ENCODE data around the gene TRIM26.
A peak's percentile ranks its signal among the peaks of the same experiment; 100 is the strongest.

TRIM26 gene

DNA sequence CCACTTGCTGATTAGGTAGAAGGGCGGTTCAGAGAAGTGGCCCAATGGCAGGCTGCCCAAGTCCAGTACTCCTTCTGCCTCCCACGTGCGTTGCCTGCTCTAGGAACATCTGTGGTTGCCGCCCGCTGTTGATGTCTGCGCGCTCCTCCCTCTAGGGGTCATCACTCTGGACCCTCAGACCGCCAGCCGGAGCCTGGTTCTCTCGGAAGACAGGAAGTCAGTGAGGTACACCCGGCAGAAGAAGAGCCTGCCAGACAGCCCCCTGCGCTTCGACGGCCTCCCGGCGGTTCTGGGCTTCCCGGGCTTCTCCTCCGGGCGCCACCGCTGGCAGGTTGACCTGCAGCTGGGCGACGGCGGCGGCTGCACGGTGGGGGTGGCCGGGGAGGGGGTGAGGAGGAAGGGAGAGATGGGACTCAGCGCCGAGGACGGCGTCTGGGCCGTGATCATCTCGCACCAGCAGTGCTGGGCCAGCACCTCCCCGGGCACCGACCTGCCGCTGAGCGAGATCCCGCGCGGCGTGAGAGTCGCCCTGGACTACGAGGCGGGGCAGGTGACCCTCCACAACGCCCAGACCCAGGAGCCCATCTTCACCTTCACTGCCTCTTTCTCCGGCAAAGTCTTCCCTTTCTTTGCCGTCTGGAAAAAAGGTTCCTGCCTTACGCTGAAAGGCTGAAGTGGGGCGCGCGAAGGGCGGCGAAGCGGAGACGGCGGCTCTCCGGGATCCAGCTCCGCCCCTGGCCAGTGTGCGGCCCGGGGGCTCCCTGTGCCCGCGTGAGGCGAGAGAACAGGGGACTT, 41.3 kb downstream of the TRIM26 start:
- H3K4me1 ChIP-seq (ENCODE audit: insufficient read depth, low read length): no peaks in the 10 kb centered on the region
- H3K9ac ChIP-seq (ENCODE audit: low read depth, low read length): no peak overlapping the region
- 0 out of 2 replicates have a peak, but pooled peaks cover 2% of the 10 kb centered on the region for H4K20me1 ChIP-seq (ENCODE audit: insufficient read depth, low read length)
- no peaks in the 10 kb centered on the region for H3K79me2 ChIP-seq (ENCODE audit: insufficient read depth, low read length)
- no peak overlapping the region for H3K4me2 ChIP-seq (ENCODE audit: insufficient read depth, low read length)
- TF ChIP-seq, protein P1, sequence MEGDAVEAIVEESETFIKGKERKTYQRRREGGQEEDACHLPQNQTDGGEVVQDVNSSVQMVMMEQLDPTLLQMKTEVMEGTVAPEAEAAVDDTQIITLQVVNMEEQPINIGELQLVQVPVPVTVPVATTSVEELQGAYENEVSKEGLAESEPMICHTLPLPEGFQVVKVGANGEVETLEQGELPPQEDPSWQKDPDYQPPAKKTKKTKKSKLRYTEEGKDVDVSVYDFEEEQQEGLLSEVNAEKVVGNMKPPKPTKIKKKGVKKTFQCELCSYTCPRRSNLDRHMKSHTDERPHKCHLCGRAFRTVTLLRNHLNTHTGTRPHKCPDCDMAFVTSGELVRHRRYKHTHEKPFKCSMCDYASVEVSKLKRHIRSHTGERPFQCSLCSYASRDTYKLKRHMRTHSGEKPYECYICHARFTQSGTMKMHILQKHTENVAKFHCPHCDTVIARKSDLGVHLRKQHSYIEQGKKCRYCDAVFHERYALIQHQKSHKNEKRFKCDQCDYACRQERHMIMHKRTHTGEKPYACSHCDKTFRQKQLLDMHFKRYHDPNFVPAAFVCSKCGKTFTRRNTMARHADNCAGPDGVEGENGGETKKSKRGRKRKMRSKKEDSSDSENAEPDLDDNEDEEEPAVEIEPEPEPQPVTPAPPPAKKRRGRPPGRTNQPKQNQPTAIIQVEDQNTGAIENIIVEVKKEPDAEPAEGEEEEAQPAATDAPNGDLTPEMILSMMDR (IDR thresholded peaks at IDR 0.05; ENCODE audit: borderline replicate concordance, extremely low read depth, low read length, poor library complexity, severe bottlenecking): no peak
- no peak for TF ChIP-seq EZH2 (IDR thresholded peaks at IDR 0.05; ENCODE audit: borderline replicate concordance, low read depth, low read length, severe bottlenecking)
- H2AFZ ChIP-seq (ENCODE audit: low read depth, low read length): no peak overlapping the region
- H3K4me3 ChIP-seq (ENCODE audit: low read depth in 1 of 2, low read length in 2 of 2): no peak overlapping the region
- H3K9me3 ChIP-seq (ENCODE audit: insufficient read depth, low read length, severe bottlenecking): no peaks in the 10 kb centered on the region
- no peak overlapping the region for H3K27ac ChIP-seq (ENCODE audit: low read length)
- H3K27me3 ChIP-seq (ENCODE audit: insufficient read depth, low read length, poor library complexity): peaks cover 28% of the 10 kb centered on the region
- no peak for ATAC-seq (ENCODE audit: insufficient read depth, low read depth)
- DNase-seq: no peak
- no peaks in the 10 kb centered on the region for H3K36me3 ChIP-seq (ENCODE audit: insufficient read depth, low read length)

DNA sequence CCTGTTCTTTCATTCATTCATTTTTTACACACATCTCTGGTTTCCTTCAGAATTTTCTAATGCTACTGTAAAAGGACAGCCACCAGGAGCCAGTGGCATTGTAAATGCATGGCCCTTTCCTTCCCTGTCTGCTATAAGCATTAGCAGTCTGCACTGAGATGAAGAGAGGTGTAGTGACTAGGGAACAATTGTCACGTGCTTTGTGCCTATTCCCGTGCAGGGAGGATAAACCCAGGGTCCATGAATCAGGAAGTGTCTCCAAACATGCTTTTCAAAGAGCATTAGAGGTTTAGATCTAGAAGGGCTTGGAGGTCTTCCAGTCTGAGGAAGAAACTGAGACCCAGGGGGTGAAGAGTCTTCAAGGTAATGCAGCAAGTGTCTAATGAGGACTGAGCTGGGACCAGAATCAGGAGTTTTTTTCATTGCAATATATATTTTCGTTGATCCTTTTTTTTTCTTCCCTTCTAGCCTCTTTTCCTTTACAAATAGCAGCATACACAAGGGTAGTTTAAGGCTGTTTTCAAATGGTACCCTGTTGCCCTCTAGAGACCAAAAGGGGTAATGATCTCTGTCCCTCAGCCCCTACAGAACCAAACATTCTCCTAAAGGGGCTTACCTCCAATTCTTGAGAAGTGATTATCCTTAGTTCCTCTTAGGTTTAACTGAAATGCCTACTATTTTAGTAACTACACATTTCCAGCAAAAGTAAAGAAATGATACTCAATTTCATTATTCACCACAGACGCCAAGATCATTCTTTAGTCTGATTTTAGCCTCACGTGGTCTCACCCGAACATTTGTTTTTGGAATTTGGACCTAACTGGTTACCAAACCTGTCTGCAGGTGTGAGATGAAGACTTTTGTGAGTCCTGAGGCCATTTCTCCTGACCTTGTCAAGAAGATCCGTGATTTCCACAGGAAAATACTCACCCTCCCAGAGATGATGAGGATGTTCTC, 43.3 kb downstream of the TRIM26 start:
- no peak overlapping the region for H2AFZ ChIP-seq (ENCODE audit: low read depth, low read length)
- no peaks in the 10 kb centered on the region for H3K4me1 ChIP-seq (ENCODE audit: insufficient read depth, low read length)
- H3K27me3 ChIP-seq (ENCODE audit: insufficient read depth, low read length, poor library complexity): peaks cover 22% of the 10 kb centered on the region
- H3K79me2 ChIP-seq (ENCODE audit: insufficient read depth, low read length): no peaks in the 10 kb centered on the region
- no peak for TF ChIP-seq EZH2 (IDR thresholded peaks at IDR 0.05; ENCODE audit: borderline replicate concordance, low read depth, low read length, severe bottlenecking)
- TF ChIP-seq, protein P1 (IDR thresholded peaks at IDR 0.05; ENCODE audit: borderline replicate concordance, extremely low read depth, low read length, poor library complexity, severe bottlenecking): peak; percentile 83
- H3K9me3 ChIP-seq (ENCODE audit: insufficient read depth, low read length, severe bottlenecking): no peaks in the 10 kb centered on the region
- no peak overlapping the region for H3K9ac ChIP-seq (ENCODE audit: low read depth, low read length)
- H3K4me3 ChIP-seq (ENCODE audit: low read depth in 1 of 2, low read length in 2 of 2): no peak overlapping the region
- H4K20me1 ChIP-seq (ENCODE audit: insufficient read depth, low read length): no peaks in the 10 kb centered on the region
- no peak overlapping the region for H3K4me2 ChIP-seq (ENCODE audit: insufficient read depth, low read length)
- ATAC-seq (ENCODE audit: insufficient read depth, low read depth): peak; percentile 91
- peak; percentile 36 for DNase-seq
- H3K36me3 ChIP-seq (ENCODE audit: insufficient read depth, low read length): no peaks in the 10 kb centered on the region
- H3K27ac ChIP-seq (ENCODE audit: low read length): no peak overlapping the region

DNA sequence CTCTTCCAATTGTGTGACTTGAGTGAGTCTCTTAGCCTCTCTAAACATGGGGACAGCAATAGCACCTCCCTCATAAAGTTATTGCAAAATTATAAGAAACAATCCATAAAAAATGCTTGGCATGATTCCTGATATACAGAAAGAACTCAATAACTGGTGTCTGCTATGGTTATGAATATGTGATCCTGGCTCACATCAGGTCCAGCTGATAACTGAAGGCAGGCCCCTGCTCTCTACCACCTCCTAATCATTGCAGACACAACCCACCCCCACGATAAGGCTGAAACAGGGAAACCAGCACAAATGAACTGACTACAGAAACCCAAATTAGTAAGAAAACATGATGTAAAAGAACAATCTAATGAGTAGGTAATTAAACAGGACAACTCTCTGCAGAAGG, 44.5 kb downstream of the TRIM26 start:
- no peak overlapping the region for H3K9ac ChIP-seq (ENCODE audit: low read depth, low read length)
- no peak for ATAC-seq (ENCODE audit: insufficient read depth, low read depth)
- no peaks in the 10 kb centered on the region for H3K79me2 ChIP-seq (ENCODE audit: insufficient read depth, low read length)
- no peak overlapping the region for H3K4me2 ChIP-seq (ENCODE audit: insufficient read depth, low read length)
- no peak overlapping the region for H3K4me3 ChIP-seq (ENCODE audit: low read depth in 1 of 2, low read length in 2 of 2)
- no peak for TF ChIP-seq EZH2 (IDR thresholded peaks at IDR 0.05; ENCODE audit: borderline replicate concordance, low read depth, low read length, severe bottlenecking)
- TF ChIP-seq, protein P1 (IDR thresholded peaks at IDR 0.05; ENCODE audit: borderline replicate concordance, extremely low read depth, low read length, poor library complexity, severe bottlenecking): no peak
- no peak overlapping the region for H3K27ac ChIP-seq (ENCODE audit: low read length)
- no peak overlapping the region for H2AFZ ChIP-seq (ENCODE audit: low read depth, low read length)
- H3K9me3 ChIP-seq (ENCODE audit: insufficient read depth, low read length, severe bottlenecking): no peaks in the 10 kb centered on the region
- peaks cover 3% of the 10 kb centered on the region for H3K4me1 ChIP-seq (ENCODE audit: insufficient read depth, low read length)
- H3K36me3 ChIP-seq (ENCODE audit: insufficient read depth, low read length): no peaks in the 10 kb centered on the region
- peaks cover 22% of the 10 kb centered on the region for H3K27me3 ChIP-seq (ENCODE audit: insufficient read depth, low read length, poor library complexity)
- no peak for DNase-seq
- 0 out of 2 replicates have a peak, but pooled peaks cover 1% of the 10 kb centered on the region for H4K20me1 ChIP-seq (ENCODE audit: insufficient read depth, low read length)

Measured in DND-41 (cell line).